ENCODE results near the gene PDZD2.

GRCh38 chr5:32027093-32027716 is 388.3 kb downstream of the PDZD2 start:
- TF ChIP-seq TAF1 (IDR thresholded peaks at IDR 0.05; ENCODE audit: low read depth) (no peak), CTCF (IDR thresholded peaks at IDR 0.05; ENCODE audit: poor library complexity, severe bottlenecking) (no peak), EZH2 (IDR thresholded peaks at IDR 0.05; ENCODE audit: borderline replicate concordance, insufficient read depth, low read length, poor library complexity, severe bottlenecking) (no peak), RAD21 (conservative IDR thresholded peaks at IDR 0.05) (no peak)
